ENCODE measurements around the gene TMEM109. TPM values are rescaled to one million over a fixed set of nuclear protein-coding genes. Genes with fewer than 3 reads are reported as not detected.

The TMEM109 gene
- total RNA-seq, 4 donors from 2014 or later = 107 to 132 (median 120) TPM

- ATAC-seq = no peak
- 80% methylated on average over 1 of the region's 16 CpGs; no CpG with 5 or more reads in 1 of the 2 donors for WGBS, 2 donors (ENCODE audit: low coverage in 1 of 2)
- no peak overlapping the region for H3K4me3 ChIP-seq
- TF ChIP-seq EP300 (IDR thresholded peaks at IDR 0.05) = no peak
- peaks cover 45% of the 10 kb centered on the region for H3K27me3 ChIP-seq
- peaks cover 0 to 20% of the 10 kb centered on the region in 2 donors for H3K36me3 ChIP-seq
- no peak overlapping the region for H3K27ac ChIP-seq
- H3K9me3 ChIP-seq = no peaks in the 10 kb centered on the region
- peaks cover 0 to 26% (median 12%) of the 10 kb centered on the region in 3 donors for H3K4me1 ChIP-seq
These were observed 13.6 kb downstream of the TMEM109 start for GRCh38 chr11:60927600-60927999.

- H3K4me3 ChIP-seq = no peak overlapping the region
- H3K36me3 ChIP-seq = peaks cover 0 to 10% of the 10 kb centered on the region in 2 donors
- peaks cover 0 to 22% (median 12%) of the 10 kb centered on the region in 3 donors for H3K4me1 ChIP-seq
- peaks cover 51% of the 10 kb centered on the region for H3K27me3 ChIP-seq
- ATAC-seq = no peak
- TF ChIP-seq POLR2A (IDR thresholded peaks at IDR 0.05) (no peak), EP300 (IDR thresholded peaks at IDR 0.05) (no peak), POLR2AphosphoS5 (IDR thresholded peaks at IDR 0.05) (no peak)
- TF ChIP-seq, protein P1, sequence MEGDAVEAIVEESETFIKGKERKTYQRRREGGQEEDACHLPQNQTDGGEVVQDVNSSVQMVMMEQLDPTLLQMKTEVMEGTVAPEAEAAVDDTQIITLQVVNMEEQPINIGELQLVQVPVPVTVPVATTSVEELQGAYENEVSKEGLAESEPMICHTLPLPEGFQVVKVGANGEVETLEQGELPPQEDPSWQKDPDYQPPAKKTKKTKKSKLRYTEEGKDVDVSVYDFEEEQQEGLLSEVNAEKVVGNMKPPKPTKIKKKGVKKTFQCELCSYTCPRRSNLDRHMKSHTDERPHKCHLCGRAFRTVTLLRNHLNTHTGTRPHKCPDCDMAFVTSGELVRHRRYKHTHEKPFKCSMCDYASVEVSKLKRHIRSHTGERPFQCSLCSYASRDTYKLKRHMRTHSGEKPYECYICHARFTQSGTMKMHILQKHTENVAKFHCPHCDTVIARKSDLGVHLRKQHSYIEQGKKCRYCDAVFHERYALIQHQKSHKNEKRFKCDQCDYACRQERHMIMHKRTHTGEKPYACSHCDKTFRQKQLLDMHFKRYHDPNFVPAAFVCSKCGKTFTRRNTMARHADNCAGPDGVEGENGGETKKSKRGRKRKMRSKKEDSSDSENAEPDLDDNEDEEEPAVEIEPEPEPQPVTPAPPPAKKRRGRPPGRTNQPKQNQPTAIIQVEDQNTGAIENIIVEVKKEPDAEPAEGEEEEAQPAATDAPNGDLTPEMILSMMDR (IDR thresholded peaks at IDR 0.05) = no peak
- H3K27ac ChIP-seq = no peak overlapping the region
- no peaks in the 10 kb centered on the region for H3K9me3 ChIP-seq
- 80% methylated on average over 1 of the region's 20 CpGs; no CpG with 5 or more reads in 1 of the 2 donors for WGBS, 2 donors (ENCODE audit: low coverage in 1 of 2)
These were observed 14.6 kb downstream of the TMEM109 start for GRCh38 chr11:60928563-60929001.

DNA sequence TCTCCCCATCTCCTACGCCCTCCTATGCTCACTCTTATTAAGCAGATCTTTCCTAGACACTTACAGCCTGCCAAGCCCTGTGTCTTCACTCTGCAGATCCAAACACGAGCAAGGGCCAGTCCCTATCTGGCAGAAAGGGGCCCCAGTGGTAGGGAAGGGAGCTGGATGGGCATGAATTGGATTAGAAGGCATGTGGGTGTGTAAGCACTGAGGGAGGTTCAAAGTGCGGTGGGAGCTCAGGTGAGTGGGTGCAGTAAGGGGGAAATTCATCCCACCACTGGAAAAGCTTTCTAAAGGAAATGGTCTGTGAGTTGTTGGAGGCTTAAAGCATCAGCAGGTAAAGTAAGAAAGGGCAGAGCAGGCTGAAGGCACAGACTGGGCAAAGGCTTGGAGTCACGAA lies 15.8 kb downstream of the TMEM109 start:
- Histone ChIP-seq H3K27ac (no peak overlapping the region), H3K27me3 (peaks cover 44% of the 10 kb centered on the region), H3K4me1 (peaks cover 0 to 10% (median 5%) of the 10 kb centered on the region in 3 donors), H3K4me3 (no peak overlapping the region), H3K9me3 (no peaks in the 10 kb centered on the region), H3K36me3 (peaks cover 0 to 10% of the 10 kb centered on the region in 2 donors)
- 83 to 84% methylated on average over 2 to 3 of the region's 4 CpGs for WGBS, 2 donors (ENCODE audit: low coverage in 1 of 2)
- TF ChIP-seq EP300 (IDR thresholded peaks at IDR 0.05) (no peak), POLR2AphosphoS5 (IDR thresholded peaks at IDR 0.05) (no peak), POLR2A (IDR thresholded peaks at IDR 0.05) (no peak)
- TF ChIP-seq, protein P1 (IDR thresholded peaks at IDR 0.05) = no peak
- no peak for ATAC-seq

DNA sequence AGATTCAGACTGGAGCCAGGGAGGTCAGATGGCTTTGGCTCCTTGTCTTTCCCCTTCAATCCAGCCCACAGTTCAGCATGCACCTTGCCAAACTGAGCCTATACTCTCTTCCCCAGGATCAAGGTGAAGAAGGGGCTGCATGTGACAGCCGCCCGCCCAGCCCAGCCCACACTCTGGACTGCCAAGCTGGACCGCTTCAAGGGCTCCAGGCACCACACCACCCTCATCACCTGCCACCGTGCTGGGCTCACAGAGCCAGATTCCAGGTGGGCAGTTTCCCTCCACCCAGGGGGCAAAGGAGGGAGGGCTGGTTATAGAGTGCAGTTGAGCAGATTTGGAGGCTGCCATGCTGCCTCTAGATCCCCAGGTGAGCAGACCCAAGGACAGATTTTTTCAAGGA lies 16.4 kb downstream of the TMEM109 start:
- TF ChIP-seq EP300 (IDR thresholded peaks at IDR 0.05) (no peak), POLR2AphosphoS5 (IDR thresholded peaks at IDR 0.05) (no peak), POLR2A (IDR thresholded peaks at IDR 0.05) (no peak)
- TF ChIP-seq, protein P1 (IDR thresholded peaks at IDR 0.05) = no peak
- no CpG with 5 or more reads among the region's 4 CpGs for WGBS, 2 donors (ENCODE audit: low coverage in 1 of 2)
- no peak for ATAC-seq
- no peaks in the 10 kb centered on the region for H3K9me3 ChIP-seq
- peaks cover 0 to 10% of the 10 kb centered on the region in 2 donors for H3K36me3 ChIP-seq
- H3K4me1 ChIP-seq = peaks cover 0 to 4% (median 0%) of the 10 kb centered on the region in 3 donors
- H3K27ac ChIP-seq = no peak overlapping the region
- no peak overlapping the region for H3K4me3 ChIP-seq
- peaks cover 38% of the 10 kb centered on the region for H3K27me3 ChIP-seq

- Histone ChIP-seq H3K36me3 (peaks cover 0 to 15% of the 10 kb centered on the region in 2 donors), H3K27me3 (peaks cover 23% of the 10 kb centered on the region), H3K4me3 (no peak overlapping the region), H3K27ac (no peak overlapping the region), H3K9me3 (no peaks in the 10 kb centered on the region), H3K4me1 (no peaks in the 10 kb centered on the region)
- 88 to 89% methylated on average over 3 to 5 of the region's 9 CpGs for WGBS, 2 donors (ENCODE audit: low coverage in 1 of 2)
- ATAC-seq = no peak
- TF ChIP-seq, protein P1 (IDR thresholded peaks at IDR 0.05) = no peak
- TF ChIP-seq EP300 (IDR thresholded peaks at IDR 0.05) (no peak), POLR2A (IDR thresholded peaks at IDR 0.05) (no peak), POLR2AphosphoS5 (IDR thresholded peaks at IDR 0.05) (no peak)
These were observed 18.0 kb downstream of the TMEM109 start for GRCh38 chr11:60931917-60932316.
